LoVo (cell line): ENCODE results near the gene DNAH2.

Experiments
- DNase-seq: peaks from one replicate; pipeline ENCODE4 v3.0.0-alpha.2; 2016; ENCODE audit warnings: low spot score

The DNAH2 gene

DNA sequence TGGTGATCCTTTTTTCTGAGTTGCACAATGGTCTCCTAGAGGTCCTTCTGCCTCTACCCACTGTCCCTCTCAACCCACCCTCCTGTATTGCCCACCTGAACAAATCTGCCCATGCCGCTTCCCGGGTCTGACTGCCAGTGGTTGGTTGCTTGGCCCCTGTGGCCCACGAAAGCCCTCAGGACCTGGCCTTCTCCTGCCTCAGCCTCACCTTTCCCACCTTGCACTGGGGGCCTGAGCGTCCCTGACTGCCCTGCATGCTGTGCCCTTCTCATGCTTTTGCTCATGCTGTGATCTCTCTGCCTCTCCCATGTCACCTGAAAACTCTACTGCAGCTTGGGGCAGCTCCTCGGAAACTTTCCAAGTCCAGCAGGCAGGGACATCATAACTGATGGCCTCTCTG, 102.7 kb downstream of the DNAH2 start:
- DNase-seq, result no peak

- no peak for DNase-seq
Measured at GRCh38 chr17:7822126-7822525, 104.6 kb downstream of the DNAH2 start.

DNA sequence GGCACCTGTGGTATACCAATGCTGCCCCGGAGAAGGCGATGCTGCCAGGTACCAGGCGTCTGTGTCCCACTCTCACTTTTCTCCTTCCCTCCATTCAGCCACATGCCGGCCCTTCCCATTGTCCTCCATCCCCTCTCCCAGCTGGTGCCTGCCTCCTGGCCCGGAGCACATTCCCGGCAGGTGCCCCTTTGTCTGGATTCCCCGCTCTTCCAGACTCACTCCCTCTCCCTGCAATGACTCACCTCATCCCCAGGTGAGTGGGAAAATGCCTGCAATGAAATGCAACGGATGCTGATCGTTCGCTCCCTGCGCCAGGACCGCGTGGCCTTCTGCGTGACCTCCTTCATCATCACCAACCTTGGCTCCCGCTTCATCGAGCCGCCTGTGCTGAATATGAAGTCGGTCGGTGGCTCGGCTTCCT, 106.0 kb downstream of the DNAH2 start:
- DNase-seq, result no peak

- DNase-seq, result no peak
Measured at GRCh38 chr17:7824021-7824924, 106.7 kb downstream of the DNAH2 start.

GRCh38 chr17:7825206-7825990, 107.9 kb downstream of the DNAH2 start:
- DNase-seq, result no peak

DNA sequence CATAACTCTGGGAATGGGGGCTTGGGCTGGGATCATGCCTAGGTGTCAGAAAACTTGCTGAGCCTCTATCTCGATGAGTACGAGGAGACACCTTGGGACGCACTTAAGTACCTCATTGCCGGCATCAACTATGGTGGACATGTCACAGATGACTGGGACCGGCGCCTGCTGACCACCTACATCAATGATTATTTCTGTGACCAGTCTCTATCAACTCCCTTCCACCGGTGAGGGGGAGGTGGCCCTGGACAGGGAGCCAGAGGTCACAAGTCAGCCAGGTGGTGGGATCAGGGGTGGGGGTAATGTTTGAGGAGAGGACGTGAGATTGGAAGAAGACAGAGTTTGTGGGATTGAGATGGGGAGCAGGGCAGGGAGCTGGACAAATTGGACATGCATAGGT, 113.1 kb downstream of the DNAH2 start:
- no peak for DNase-seq

GRCh38 chr17:7831233-7831632, 113.7 kb downstream of the DNAH2 start:
- no peak for DNase-seq

- no peak for DNase-seq
Measured at GRCh38 chr17:7832431-7832830, 114.9 kb downstream of the DNAH2 start.

GRCh38 chr17:7833011-7833794, 115.7 kb downstream of the DNAH2 start:
- DNase-seq, result no peak

- DNase-seq, result peak; percentile 92
Measured at GRCh38 chr17:7833795-7834541, 116.4 kb downstream of the DNAH2 start, which contains the start of gene KDM6B. TSS of gene KDM6B (plus strand) at chr17:7834217. CDS start at chr17:7845555, 11,338 bp downstream.

GRCh38 chr17:7834542-7834956, 117.0 kb downstream of the DNAH2 start:
- DNase-seq, result no peak

DNA sequence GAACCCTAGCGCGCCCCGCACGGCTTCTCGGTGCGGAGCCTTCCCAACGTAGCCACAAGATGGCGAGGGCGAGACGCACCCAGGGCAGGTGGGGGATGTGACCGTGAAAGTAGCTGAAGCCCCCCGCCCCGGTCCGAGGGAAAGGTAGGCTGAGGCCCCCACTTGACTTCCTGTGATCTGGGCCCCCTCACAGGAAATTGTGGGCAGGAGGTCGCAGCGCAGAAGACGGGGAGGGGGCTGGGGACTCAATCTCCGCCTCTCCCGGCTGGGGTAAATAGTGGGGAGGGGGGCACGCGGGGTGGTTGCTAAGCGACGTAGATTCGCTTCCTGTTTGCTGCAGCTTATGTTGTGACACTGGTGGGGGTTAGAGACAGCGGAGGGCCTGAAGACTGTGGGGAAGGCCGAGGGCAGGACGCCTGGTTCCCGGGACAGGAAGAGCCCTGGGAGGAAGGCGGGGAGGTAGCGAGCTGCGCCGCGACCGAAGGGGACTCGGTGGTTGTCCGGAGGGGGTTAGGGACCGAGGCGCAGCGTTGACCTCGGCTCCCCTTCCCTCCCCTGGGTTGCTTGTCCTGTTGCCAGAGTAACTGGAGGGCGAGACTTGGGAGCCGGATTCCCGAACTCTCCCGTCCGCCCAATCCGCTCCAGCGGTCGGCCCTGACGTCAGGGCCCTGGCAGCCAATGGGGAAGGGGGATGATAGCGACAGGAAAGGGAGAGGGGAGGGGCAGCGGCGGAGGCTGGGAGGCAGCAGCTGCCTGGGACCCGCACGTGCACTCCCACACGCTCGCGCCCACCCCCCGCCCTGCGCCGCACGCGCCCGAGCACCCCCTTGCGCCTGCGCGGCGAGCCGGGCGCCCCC, 117.6 kb downstream of the DNAH2 start:
- DNase-seq, result peak; percentile 97

DNA sequence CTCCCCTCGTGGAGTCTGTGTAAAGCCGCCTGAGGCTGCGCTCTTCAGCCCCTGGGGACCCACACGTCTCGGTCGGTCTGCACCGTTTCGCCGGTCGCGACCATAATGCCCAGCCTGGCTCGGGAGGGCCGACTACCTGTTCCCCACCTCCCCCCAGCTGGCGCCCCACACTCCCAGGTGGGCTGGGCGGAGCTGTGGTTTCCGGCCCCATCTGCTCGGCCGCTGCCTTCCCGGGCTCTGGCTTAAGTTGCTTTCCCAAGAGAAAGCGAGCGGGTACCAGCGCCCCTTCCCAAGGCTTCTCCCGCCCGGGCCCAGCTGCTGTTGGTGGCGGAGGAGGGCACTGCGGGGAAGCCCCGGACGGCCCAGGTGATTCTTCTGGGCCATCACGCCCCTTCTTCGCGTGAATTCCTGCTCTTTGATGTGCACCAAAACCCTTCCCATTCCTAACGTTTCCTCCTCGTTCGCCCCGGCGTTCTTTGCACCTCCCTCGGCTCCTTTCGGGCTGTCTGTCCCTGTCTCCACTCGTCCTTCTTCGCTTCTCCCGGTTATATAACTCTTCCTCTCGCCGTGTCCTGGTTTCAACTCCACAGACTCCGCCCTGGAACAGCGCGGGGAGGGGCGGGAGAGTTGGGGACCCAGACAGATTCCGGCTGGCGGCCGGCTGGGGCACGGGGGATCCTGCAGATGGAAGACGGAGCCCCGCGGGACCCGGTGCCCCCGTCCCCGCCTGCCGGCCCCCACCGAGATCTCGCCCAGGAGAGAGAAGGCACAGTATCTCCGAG, 118.5 kb downstream of the DNAH2 start:
- DNase-seq, result peak; percentile 39

DNA sequence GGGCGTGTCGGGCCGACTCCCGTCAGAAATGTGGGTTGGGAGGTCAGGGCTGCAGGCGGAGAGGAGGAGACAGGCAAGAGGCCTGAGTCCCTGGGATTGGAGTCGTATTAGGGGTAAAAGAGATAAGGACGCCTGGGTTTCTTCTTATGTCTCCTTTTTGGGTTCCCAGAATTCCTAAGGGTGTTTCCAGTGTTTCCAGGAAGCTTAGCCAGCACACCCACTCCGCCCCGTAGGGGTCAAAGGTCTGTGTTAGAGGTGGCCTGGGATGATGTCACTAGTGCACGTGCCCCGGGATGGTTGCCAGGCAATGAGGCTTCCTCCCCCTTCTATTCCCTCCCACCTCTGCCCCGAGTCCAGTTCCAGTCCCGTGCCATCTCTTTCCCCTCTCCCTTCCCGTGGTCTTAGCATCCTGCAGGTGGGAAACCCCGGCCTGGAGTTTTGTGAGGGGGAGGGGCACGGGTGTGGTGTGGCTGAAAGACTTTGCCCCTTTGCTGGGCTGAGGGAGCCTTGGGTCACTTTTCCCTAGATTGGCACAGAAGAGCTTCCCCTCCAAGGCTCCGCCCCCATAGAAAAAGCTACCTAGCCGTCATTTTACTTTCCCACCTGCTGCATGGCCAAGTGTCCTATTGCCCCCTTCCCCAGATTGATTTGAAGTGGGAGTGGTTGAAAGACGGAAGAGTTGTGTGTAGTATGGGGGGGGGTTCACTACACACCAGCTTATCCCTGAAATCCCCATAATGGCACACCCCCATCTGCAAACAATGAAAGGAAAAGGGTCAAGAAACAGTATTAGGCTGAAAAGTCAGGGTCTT, 119.3 kb downstream of the DNAH2 start:
- DNase-seq, result peak; percentile 97

GRCh38 chr17:7837408-7838088, 120.0 kb downstream of the DNAH2 start:
- no peak for DNase-seq

- DNase-seq, result no peak
Measured at GRCh38 chr17:7838090-7839075, 120.8 kb downstream of the DNAH2 start.
